GM21786 (cell line): ENCODE data around the gene DMRTC2.

Experiments used
- ATAC-seq: cut with Tn5 transposase; IDR thresholded peaks from one replicate; pipeline ENCODE4 v1.9.1; 2021; ENCODE audit not compliant: unreplicated experiment

Gene DMRTC2

GRCh38 chr19:41887711-41888382, 43.0 kb downstream of the DMRTC2 start:
- ATAC-seq = no peak

GRCh38 chr19:41888926-41889325, 44.1 kb downstream of the DMRTC2 start:
- ATAC-seq = no peak

- no peak for ATAC-seq
Measured at GRCh38 chr19:41889896-41890295, 45.1 kb downstream of the DMRTC2 start.

- ATAC-seq = no peak
Measured at GRCh38 chr19:41890936-41891335, 46.1 kb downstream of the DMRTC2 start.

GRCh38 chr19:41892173-41892902, 47.5 kb downstream of the DMRTC2 start:
- no peak for ATAC-seq

GRCh38 chr19:41893899-41894298, 49.1 kb downstream of the DMRTC2 start:
- ATAC-seq = no peak

GRCh38 chr19:41894350-41894749, 49.5 kb downstream of the DMRTC2 start:
- no peak for ATAC-seq

GRCh38 chr19:41895745-41896580, 51.1 kb downstream of the DMRTC2 start:
- no peak for ATAC-seq

- no peak for ATAC-seq
Measured at GRCh38 chr19:41896581-41896942, 51.7 kb downstream of the DMRTC2 start.

- ATAC-seq = no peak
Measured at GRCh38 chr19:41897181-41897580, 52.3 kb downstream of the DMRTC2 start.

- no peak for ATAC-seq
Measured at GRCh38 chr19:41897820-41898219, 53.0 kb downstream of the DMRTC2 start.

- no peak for ATAC-seq
Measured at GRCh38 chr19:41898235-41898634, 53.4 kb downstream of the DMRTC2 start.
